Measurements from ENCODE around the gene ZNF747.
A peak's percentile ranks its signal among the peaks of the same experiment; 100 is the strongest.
"Not testable (repeated sequence)": the region's sequence is repeated elsewhere in the genome, so short reads cannot be mapped to it uniquely, and the experiment has no call there.

ZNF747 gene

DNA sequence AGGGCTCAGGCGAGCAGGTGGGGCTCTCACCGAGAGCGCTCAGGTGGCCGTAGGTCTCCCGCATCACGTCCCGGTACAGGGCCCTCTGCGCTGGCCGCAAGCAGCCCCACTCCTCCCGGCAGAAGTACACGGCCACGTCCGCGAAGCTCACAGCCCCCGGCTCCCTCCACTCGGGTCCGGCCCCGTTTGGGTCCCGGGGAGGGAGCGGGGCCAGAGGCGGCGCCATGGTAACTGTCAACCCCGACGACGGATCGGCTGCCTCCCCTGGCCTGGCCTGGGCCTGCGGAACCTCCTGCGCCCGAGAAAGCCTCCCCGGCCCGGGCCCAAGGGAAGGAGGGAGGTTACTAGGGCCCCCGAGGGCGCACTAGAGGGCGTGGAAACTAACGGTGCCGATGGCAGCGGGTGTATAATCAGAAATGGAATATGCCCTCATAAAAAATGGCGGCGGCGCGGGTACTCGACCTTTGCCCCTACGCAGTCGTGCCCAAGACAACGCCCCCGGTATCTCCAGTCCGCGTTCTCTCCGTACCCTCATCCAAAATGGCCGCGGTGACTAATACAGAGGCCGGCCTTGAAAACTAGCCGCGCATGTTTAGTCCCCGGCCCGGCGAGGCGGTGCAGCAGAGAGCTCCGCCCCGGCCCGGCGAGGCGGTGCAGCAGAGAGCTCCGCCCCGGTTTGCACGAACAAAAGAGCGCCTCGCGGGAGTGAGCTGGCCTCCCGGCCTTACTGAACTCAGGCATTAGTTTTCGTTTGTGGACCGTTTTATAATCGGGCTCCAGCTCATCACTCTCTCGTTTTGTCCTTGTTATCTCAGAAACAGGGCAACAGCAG lies 23.5 kb upstream of the ZNF747 start, which contains the start of gene ZNF764:
TSS of gene ZNF764 (minus strand) at position 418 of the 832 bp plus-strand sequence. CDS start at position 226, 192 bp downstream.
- DNase-seq (ENCODE audit: low read depth, low spot score), result peak; percentile 91

DNA sequence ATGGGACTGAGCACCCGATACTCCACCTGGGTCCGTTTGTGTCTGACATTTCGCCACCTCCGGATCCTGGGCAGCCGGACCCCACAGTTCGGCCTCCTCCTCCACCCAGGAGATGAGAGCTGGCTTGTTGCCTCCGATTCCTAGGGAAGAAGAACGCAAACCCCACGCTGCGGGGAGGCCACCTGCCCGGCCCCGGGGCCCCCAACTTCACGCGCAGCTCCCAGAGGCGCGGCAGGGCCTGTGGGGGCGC lies 23.0 kb upstream of the ZNF747 start:
- DNase-seq (ENCODE audit: low read depth, low spot score), result no peak

DNA sequence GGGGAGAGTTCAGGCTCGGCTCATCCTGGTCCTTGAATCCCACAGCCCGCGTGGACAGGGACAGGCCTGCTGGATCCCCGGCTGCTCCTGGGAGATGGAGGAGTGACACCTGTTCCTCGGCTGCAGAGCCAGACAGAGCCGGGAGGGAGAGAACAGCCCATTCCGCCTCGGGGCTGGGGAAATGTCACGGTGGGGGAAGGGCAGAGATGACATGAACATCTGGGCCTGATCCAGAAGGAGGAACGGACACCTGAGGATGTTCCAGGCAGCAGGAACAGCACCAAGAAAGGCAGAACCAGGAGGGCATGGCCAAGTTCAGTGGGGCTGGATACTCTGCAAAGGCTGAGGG lies 21.4 kb upstream of the ZNF747 start:
- no peak for DNase-seq (ENCODE audit: low read depth, low spot score)

DNA sequence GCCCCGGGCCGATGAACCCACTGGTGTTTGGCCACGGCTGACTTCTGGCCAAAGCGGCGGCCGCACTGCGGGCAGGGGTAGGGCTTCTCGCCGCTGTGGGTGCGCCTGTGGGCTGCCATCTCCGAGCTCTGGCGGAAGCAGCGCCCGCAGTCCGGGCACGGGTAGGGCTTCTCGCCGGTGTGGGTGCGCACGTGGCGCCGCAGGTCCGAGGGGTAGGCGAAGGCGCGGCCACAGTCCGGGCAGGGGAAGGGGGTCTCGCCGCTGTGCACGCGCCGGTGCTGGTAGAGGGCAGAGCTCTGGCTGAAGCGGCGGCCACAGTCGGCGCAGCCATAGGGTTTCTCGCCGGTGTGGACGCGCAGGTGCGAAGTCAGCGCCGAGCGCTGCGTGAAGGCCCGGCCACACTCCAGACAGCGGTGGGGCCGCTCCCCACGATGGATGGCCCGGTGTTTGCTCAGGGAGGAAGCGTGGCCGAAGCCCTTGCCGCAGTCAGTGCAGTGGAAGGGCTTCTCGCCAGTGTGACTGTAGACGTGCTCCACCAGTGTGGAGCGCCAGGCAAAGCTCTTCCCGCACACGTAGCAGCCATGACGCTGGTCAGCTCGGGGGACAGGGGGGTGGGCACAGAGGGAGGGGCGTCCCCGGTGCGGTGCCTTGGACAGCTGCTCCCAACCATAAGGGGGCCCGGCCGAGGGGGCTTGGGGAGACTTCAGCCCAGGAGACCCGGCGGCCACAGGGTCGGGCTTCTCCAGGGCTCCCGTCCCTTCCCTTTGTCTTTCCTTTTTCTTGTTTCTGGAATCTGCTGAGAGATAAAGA lies 20.9 kb upstream of the ZNF747 start:
- DNase-seq (ENCODE audit: low read depth, low spot score), result no peak

DNA sequence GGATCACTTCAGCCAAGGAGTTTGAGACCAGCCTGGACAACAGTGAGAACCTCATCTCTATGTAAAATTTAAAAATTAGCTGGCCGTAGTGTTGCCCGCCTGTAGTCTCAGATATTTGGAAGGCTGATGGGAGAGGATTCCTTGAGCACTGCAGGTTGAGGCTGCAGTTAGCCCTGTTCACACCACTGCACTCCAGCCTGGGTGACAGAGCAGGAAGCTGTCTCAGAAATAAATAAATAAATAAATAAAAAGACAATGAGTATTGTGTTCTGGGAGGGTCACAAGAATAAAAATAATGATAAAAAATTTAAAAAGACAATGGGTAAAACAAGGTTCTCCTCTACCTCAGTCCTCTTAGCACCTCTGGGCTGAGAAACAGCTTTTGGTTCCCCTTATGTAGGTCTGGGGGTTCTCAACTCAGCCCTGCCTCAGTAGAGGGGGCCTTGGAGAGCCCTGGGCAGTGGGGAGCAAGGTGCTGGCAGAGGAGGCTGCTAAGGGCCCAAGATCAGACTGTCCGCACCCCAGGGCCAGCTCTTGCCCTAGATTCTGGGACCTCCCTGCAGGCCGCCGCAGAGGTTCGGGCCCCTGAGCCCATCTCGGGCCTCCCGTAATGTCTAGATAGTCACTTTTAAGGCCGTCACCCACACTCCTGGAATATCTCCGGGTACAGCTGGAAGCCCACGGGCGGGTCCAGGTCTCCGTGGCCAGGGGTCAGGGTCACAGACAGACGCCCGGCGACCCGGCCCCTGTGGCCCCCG lies 20.1 kb upstream of the ZNF747 start:
- no peak for DNase-seq (ENCODE audit: low read depth, low spot score)

DNA sequence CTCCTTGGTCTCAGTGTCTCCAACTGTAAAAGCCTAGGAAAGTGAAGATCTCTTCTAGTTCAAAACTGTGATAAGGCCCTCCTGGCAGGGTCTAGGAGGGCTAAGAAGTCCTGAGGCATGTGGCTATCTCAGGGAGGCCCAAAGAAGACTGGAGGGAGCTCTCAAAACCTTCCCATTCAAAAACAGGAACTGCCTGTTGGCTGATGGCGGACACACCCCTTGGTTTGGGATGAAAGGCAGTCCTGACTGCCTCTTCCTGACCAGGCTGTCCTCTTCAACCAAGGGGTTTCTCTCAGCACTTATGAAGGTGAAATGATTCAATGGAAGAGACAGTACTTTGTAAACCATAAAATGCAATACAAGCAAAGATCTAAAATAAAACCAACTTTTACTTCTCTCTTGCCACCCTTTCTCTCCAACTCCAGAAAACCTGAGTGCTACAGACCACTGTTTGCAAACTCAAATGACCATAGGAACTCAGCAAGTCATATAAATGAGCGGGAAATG lies 18.8 kb upstream of the ZNF747 start:
- DNase-seq (ENCODE audit: low read depth, low spot score), result no peak

DNA sequence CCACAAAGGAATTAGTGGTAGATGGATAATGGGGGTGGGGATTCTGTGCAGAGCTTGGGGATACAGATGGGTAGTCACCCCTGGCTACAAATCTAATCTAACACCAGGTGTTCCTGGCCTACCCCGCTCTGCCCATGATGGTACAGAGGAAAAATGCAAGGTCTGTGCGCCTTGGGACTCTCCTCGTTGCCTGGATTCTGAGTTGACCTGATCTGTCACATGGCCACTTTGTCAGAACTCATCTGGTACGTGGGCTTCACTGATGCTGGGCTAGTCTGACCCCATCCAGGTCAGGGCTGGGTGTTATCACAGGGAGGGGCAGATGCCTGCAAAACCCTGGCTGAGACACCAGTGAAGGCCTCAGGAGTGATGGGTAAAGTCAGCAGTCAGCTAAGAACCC lies 18.3 kb upstream of the ZNF747 start:
- no peak for DNase-seq (ENCODE audit: low read depth, low spot score)

DNA sequence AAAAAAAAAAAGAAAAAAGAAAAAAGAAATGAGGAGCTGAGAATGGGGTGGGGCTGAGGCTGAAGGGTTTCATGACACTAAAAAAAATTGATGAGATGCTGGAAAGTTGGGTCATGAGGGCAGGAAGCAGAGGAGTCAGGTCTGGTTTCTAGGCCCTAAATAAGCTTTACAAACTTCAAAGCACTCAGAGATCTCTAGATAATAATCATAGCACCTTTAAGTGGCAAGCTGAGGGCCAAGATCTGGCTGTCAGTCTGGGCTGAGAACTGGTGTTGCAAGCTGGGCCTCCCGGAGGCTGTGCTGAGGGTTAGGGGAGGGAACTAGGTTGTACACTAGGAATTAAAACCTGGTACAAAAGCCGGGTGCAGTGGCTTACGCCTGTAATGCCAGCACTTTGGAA lies 17.1 kb upstream of the ZNF747 start:
- DNase-seq (ENCODE audit: low read depth, low spot score), result no peak

DNA sequence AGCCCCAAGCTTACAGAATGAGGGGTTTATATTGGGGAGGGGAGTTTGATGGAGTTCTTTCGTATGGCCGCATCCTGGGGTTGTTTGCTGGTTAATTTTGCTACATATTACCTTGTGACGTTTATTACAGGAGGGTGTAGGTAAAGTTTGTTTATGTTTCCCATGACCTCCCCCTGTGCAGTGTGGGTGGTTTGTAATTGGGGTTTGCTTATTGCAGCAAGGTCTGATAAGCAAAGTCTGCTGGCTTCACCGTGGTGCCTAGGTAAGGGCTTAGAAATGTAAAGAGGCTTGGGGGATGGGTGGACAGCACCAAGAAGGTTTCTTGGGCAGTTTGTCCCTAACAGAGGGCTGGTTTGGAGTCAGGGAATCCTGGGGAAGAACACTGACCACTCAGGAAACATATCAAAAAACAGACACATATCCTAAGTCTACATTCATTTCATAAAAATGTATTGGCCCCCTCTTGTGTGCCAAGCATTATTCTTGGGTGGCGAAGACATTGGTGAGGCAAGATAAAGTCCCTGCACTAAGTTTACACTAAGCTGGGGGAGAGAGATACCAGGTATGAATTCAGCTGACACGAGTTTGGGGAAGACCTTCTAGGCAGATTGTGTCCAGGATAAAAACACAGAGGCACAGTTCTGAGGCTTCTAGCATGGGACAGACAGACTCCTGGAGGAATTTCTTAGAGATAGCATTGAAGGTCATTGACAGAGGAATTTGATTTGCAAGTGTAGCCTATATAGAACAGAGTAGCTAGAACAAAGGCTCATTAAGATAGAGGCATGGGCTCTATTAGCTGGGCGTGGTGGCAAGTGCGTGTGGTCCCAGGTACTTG lies 14.0 kb upstream of the ZNF747 start:
- DNase-seq (ENCODE audit: low read depth, low spot score), result no peak

DNA sequence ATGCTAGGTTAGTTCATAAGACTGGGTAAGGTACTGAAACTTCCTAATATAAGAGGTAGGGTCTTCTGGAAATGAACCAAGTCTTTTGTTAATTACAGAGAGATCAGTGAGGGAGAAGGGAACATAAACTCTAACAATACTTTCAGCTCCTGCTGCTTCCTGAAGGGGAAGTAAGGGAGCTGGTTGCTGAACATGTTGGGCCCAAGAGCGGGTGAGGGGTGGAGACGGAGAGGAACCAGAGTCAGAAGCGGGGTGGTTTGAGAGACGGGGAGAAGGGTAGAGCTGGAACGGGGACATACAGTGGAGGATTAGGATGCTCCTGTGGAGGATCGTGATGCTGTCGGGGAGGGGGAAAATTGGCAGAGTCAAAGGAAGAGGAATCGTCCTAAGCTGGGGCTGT lies 11.5 kb upstream of the ZNF747 start:
- no peak for DNase-seq (ENCODE audit: low read depth, low spot score)

DNA sequence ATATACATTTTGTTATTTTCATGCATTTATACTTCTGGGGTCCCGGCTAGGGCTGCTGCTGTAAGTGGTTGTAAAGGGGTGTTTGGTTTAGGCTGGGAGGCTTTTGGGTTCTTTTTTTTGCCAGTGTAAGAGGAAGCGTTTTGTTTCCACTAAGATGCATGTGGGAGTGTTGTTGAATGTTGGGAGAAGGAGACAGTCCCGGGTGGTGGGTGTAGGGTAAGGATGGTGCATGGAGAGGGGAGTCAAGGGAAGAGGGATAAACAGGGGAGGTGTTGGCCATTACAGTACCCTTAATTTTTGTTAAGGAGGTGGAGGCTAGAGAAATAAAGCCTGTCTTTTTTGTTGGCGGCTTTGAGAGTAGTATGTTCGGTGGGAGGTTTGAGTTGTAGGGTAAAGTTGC lies 8.4 kb upstream of the ZNF747 start:
- DNase-seq (ENCODE audit: low read depth, low spot score), result no peak

DNA sequence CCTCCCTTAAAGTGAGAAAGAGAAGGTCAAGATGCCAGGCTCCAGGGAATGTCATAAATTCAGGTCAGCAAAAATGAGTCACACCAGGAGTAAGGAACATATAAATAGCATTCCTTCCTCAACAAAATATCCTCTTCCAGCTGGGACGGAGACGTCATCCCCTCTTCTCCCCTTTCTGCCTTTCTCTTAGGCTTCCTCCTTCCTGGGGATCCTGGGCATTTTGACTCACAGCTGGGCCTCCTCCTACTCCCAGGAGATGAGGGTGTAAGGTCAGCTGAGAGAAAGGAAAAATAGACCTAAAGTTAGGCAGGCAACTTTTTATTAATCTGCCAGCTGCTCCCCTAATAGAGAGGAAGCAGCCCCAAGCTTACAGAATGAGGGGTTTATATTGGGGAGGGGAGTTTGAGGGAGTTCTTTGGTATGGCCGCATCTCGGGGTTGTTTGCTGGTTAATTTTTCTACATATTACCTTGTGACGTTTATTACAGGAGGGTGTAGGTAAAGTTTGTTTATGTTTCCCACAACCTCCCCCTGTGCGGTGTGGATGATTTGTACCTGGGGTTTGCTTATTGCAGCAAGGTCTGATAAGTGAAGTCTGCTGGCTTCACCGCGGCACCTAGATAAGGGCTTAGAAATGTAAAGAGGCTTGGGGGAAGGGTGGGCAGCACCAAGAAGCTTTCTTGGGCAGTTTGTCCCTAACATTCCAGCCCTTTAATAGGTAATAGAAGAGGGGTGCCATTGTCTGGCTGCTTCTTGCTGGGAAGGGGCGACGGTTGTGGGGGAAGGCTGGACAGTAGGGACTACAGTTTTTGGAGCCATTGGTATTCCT lies 7.1 kb upstream of the ZNF747 start:
- no peak for DNase-seq (ENCODE audit: low read depth, low spot score)

DNA sequence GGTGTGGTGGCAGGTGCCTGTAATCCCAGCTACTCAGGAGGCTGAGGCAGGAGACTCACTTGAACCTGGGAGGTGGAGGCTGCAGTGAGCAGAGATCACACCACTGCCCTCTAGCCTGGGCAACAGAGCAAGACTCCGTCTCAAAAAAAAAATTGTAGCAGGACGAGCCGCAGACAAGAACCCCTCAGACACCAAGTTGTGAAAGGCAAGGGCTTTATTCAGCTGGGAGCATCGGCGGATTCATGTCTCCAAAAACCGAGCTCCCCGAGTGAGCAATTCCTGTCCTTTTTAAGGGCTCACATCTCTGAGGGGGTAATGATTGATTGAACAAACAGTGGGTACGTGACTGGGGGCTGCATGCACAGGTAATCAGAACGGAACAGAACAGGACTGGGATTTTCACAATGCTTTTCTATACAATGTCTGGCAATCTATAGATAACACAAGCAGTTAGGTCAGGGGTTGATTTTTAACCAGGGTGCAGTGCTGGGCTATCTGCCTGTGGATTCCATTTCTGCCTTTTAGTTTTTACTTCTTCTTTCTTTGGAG lies 6.3 kb upstream of the ZNF747 start:
- DNase-seq (ENCODE audit: low read depth, low spot score), result not testable (repeated sequence)

DNA sequence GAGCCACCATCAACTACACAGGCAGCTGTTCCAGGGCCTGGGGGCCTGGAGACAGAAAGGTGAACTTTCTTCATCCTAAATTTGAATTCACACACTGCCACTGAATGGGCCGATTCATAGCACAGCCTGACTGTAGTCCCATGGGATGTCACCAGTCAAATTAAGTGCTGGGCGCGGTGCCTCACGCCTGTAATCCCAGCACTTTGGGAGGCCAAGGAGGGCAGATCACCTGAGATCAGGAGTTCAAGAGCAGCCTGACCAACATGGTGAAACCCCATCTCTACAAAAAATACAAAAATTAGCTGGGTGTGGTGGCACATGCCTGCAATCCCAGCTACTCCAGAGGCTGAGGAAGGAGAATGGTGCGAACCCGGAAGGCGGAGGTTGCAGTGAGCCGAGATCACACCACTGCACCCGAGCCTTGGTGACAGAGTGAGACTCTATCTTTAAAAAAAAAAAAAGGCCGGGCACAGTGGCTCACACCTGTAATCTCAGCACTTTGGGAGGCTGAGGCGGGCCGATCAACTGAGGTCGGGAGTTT lies 5.4 kb upstream of the ZNF747 start:
- not testable (repeated sequence) for DNase-seq (ENCODE audit: low read depth, low spot score)

DNA sequence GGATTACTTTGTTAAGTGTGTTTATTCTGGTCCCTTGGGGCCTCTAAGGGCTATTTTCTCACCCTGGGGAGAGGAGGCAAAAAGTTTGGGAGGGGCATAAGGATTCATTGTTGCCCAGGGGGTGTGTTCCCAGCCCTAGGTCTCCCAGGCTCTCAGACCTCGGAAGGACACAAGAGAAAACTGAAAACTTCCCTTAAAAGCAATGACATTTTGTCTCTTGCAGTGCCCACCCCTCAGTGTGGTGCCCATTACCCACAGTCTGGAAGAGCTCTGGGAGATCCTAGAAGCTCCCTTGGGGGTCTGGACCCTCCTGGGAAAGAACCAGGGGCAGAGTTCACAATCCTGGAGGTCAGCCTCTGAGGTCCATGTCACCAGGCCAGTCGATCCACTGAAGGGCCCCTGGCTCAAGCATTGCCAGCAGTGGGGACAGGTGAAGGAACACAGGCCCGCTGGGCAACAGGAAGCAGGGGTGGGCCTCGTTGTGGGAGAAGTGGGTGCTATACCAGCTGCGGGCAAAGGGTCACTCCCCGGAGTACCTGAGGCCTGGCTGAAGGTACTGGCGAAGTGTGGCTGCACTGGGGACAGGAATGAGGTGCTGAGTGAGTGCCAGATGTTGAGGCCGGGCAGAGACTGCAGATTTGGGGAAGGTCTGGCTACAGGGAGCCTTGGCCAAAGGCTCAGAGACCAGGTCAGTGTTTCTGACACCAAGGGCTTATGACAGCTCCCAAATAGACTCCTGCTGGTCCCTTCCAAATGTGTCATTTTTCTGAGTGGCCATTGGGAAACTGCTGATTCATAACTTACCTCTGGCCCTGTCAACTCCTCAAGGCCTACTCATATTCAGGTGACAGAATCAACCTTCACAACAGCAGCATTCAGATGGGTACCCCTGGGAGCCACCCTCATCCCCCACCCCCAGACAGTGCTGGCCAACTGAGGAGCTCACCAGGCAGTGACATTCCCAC lies 4.6 kb upstream of the ZNF747 start:
- no peak for DNase-seq (ENCODE audit: low read depth, low spot score)

DNA sequence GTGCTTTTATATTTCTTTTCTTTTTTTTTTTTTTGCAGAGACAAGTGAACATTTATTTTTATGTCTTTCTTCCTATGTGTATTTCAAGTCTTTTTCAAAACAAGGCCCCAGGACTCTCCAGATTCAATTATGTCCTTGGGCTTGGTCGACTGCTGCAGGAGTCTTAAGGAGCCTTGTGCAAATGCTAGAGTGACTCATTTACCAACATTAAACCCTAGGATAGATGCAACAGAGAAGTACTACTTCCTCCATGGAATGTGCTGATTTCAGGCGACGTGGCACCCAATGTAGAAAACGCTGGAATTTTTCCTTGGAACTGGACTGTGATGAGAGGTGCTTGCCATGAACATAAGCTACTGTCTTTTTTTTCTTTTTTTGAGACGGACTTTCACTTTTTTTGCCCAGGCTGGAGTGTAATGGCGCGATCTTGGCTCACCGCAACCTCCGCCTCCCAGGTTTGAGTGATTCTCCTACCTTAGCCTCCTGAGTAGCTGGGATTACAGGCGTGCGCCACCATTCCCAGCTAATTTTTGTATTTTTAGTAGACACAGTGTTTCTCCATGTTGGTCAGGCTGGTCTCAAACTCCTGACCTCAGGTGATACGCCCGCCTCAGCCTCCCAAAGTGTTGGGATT lies 1.9 kb upstream of the ZNF747 start:
- not testable (repeated sequence) for DNase-seq (ENCODE audit: low read depth, low spot score)

DNA sequence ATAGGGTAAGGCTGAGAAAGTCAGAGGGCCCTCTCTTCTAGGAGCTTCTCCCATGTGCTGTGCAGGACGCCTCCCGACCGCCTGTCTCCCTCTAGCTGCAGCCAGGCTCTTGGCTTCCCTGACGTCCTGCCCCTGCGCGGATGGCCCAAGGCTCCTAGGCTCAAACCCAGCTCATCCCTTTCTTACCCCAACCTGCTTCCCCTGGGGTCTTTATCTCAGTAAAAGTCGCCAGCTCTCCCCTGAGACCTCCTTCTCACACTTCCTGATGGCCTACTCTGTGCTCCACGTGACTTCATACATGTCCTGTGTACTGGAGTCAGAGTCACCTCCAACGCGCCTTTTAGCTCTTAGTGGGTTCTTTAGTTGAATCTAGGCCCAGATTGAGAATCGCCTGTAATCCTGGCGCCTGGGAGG lies 1.1 kb upstream of the ZNF747 start:
- no peak for DNase-seq (ENCODE audit: low read depth, low spot score)

DNA sequence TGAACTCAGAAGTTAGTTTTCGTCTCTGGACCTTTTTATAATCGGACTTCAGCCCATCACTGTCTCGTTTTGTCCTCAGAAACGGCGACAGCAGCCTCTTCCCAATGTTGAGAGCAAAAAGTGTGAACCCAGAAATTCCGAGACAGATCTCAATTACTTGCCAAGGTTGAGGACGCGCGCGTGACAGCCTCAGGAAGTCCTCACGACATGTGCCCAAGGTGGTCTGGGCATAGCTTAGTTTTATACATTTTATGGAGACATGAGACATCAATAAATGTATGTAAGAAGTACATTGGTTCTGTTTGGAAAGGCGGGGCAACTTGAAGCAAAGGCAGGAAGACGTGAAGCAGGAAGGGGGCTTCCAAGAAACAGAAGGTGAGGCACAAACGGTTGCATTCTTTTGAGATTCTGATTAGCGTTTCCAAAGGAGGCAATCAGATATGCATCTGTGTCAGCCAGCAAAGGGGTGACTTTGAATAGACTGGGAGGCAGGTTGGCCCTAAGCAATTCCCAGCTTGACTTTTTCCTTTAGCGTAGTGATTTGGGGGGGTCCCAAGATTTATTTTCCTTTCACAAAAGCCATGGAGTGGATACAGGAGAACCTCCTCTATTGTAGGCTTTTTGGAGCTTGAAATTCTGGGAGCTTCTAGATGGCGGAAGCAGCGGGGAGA lies 583 bp upstream of the ZNF747 start:
- no peak for DNase-seq (ENCODE audit: low read depth, low spot score)

Measured in iPS DF 19.7 (cell line).